ENCODE data around the gene RPS6KA4.

RPS6KA4 gene

DNA sequence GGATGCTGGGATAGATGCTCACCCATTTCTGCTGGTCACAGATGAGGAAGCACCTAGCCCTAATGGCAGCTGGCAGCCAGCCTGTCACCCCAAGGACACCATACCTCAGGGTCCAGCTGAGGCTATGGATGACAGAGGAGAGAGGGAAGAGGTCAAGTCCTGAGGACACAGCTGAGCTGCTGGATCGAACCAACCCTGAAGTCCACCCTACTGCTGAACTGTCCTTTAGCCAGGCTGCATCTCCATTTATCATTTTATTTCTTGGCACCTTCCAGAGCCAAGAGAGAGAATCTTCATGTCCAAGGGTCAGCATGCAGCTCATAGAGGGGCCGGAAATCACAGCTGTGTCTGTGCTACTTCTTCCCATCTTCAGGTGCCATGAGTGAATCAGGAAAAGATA lies 30.9 kb downstream of the RPS6KA4 start:
- H4K20me1 ChIP-seq (ENCODE audit: insufficient read depth), result no peaks in the 10 kb centered on the region
- H3K27me3 ChIP-seq (ENCODE audit: insufficient read depth, low read depth), result peaks cover 80% of the 10 kb centered on the region
- no peaks in the 10 kb centered on the region for H3K4me1 ChIP-seq (ENCODE audit: low read depth, poor library complexity, severe bottlenecking)
- H3K4me3 ChIP-seq (IDR thresholded peaks at IDR 0.05; ENCODE audit: insufficient read depth, low read depth, low read length), result no peak overlapping the region
- H3K79me2 ChIP-seq (ENCODE audit: insufficient read depth, low read depth), result no peaks in the 10 kb centered on the region
- H3K4me2 ChIP-seq, result no peak overlapping the region
- TF ChIP-seq, protein P1, sequence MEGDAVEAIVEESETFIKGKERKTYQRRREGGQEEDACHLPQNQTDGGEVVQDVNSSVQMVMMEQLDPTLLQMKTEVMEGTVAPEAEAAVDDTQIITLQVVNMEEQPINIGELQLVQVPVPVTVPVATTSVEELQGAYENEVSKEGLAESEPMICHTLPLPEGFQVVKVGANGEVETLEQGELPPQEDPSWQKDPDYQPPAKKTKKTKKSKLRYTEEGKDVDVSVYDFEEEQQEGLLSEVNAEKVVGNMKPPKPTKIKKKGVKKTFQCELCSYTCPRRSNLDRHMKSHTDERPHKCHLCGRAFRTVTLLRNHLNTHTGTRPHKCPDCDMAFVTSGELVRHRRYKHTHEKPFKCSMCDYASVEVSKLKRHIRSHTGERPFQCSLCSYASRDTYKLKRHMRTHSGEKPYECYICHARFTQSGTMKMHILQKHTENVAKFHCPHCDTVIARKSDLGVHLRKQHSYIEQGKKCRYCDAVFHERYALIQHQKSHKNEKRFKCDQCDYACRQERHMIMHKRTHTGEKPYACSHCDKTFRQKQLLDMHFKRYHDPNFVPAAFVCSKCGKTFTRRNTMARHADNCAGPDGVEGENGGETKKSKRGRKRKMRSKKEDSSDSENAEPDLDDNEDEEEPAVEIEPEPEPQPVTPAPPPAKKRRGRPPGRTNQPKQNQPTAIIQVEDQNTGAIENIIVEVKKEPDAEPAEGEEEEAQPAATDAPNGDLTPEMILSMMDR (conservative IDR thresholded peaks at IDR 0.05; ENCODE audit: low read depth, low read length), result no peak
- H3K36me3 ChIP-seq (ENCODE audit: insufficient read depth), result no peaks in the 10 kb centered on the region
- H3K27ac ChIP-seq, result no peak overlapping the region
- H2AFZ ChIP-seq (ENCODE audit: low read depth), result no peak overlapping the region
- no peak overlapping the region for H3K9ac ChIP-seq

DNA sequence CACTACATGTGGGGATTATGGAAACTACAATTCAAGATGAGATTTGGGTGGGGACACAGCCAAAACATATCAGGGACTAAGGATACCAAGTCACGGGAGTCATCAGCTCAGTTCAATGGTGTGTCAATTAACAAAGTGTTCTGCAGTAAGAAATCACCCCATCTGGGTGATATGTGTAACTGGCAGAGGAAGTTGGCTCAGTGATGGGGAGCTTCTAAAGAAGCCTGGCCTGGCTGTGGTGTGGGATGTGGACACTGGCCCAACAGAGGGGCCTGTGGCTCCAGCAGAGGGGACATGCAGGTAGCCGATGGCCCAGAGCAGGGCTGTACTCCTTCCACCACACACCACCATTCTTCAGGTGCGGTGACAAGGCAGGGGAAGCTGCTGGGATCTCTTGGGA lies 31.6 kb downstream of the RPS6KA4 start:
- no peak overlapping the region for H3K4me3 ChIP-seq (IDR thresholded peaks at IDR 0.05; ENCODE audit: insufficient read depth, low read depth, low read length)
- TF ChIP-seq, protein P1 (conservative IDR thresholded peaks at IDR 0.05; ENCODE audit: low read depth, low read length), result no peak

DNA sequence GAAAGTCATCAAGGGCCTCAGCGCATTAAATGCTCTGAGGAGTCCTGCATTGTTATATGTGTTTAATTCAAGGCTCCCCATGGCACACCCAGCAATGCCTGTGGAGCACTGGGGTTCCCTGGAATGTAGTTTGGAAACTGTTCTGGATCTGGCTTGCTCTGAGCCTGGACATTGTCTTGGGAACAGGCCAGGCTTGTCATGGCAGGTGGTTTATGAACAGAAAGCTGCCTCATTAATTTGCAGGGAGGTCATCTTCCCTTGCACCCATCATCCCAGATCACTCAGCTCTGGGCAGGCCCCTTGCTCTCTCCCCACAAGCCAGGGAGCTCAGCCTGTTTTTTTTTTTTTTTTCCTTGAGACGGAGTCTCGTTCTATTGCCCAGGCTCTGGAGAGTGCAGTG lies 32.9 kb downstream of the RPS6KA4 start:
- no peaks in the 10 kb centered on the region for H3K36me3 ChIP-seq (ENCODE audit: insufficient read depth)
- H3K4me2 ChIP-seq, result no peak overlapping the region

More for the DNA sequence above, 31.6 kb downstream of the RPS6KA4 start:
- peaks cover 78% of the 10 kb centered on the region for H3K27me3 ChIP-seq (ENCODE audit: insufficient read depth, low read depth)
- H3K79me2 ChIP-seq (ENCODE audit: insufficient read depth, low read depth), result no peaks in the 10 kb centered on the region
- H3K9ac ChIP-seq, result no peak overlapping the region
- no peaks in the 10 kb centered on the region for H4K20me1 ChIP-seq (ENCODE audit: insufficient read depth)
- no peak overlapping the region for H3K4me2 ChIP-seq
- no peaks in the 10 kb centered on the region for H3K36me3 ChIP-seq (ENCODE audit: insufficient read depth)
- no peak overlapping the region for H2AFZ ChIP-seq (ENCODE audit: low read depth)
- H3K27ac ChIP-seq, result no peak overlapping the region
- no peaks in the 10 kb centered on the region for H3K4me1 ChIP-seq (ENCODE audit: low read depth, poor library complexity, severe bottlenecking)

DNA sequence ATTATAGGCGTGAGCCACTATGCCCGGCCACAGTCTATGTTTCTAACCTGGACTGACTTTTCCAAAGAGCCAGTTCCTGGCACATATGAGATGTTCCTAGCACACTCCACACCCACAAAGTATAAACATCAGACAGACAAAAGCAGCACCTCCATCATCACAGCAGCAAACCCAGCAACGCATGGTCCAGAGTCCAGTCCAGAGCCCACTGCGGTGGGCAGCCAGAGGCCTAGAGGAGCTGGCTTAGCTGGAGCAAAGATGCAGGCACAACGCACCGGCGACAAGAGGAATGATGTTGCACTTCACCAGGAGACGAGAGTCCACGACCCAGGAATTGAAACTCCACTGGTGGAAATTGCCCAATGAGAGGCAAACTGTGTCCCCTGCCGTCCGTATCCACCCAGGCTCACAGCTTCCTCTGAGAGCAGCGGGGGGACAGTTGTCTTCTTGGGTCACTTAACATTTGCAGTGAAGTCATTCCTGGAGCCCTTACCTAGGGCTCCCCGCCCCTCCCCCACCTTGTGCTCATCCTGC lies 36.6 kb downstream of the RPS6KA4 start:
- no peak overlapping the region for H3K4me2 ChIP-seq
- H3K27me3 ChIP-seq (ENCODE audit: insufficient read depth, low read depth), result peaks cover 59% of the 10 kb centered on the region
- no peaks in the 10 kb centered on the region for H3K4me1 ChIP-seq (ENCODE audit: low read depth, poor library complexity, severe bottlenecking)
- no peaks in the 10 kb centered on the region for H3K79me2 ChIP-seq (ENCODE audit: insufficient read depth, low read depth)
- no peak overlapping the region for H3K27ac ChIP-seq
- TF ChIP-seq, protein P1 (conservative IDR thresholded peaks at IDR 0.05; ENCODE audit: low read depth, low read length), result no peak
- H4K20me1 ChIP-seq (ENCODE audit: insufficient read depth), result no peaks in the 10 kb centered on the region
- H3K36me3 ChIP-seq (ENCODE audit: insufficient read depth), result no peaks in the 10 kb centered on the region
- H3K9ac ChIP-seq, result no peak overlapping the region
- H3K4me3 ChIP-seq (IDR thresholded peaks at IDR 0.05; ENCODE audit: insufficient read depth, low read depth, low read length), result no peak overlapping the region
- H2AFZ ChIP-seq (ENCODE audit: low read depth), result no peak overlapping the region

More for the DNA sequence above, 32.9 kb downstream of the RPS6KA4 start:
- Histone ChIP-seq H3K79me2 (ENCODE audit: insufficient read depth, low read depth) (no peaks in the 10 kb centered on the region), H3K4me3 (IDR thresholded peaks at IDR 0.05; ENCODE audit: insufficient read depth, low read depth, low read length) (no peak overlapping the region), H4K20me1 (ENCODE audit: insufficient read depth) (no peaks in the 10 kb centered on the region), H3K27ac (no peak overlapping the region), H3K4me1 (ENCODE audit: low read depth, poor library complexity, severe bottlenecking) (no peaks in the 10 kb centered on the region), H2AFZ (ENCODE audit: low read depth) (no peak overlapping the region), H3K9ac (no peak overlapping the region), H3K27me3 (ENCODE audit: insufficient read depth, low read depth) (peaks cover 80% of the 10 kb centered on the region)
- TF ChIP-seq, protein P1 (conservative IDR thresholded peaks at IDR 0.05; ENCODE audit: low read depth, low read length), result no peak
